ENCODE measurements around the gene ATP13A3.

ATP13A3 gene

DNA sequence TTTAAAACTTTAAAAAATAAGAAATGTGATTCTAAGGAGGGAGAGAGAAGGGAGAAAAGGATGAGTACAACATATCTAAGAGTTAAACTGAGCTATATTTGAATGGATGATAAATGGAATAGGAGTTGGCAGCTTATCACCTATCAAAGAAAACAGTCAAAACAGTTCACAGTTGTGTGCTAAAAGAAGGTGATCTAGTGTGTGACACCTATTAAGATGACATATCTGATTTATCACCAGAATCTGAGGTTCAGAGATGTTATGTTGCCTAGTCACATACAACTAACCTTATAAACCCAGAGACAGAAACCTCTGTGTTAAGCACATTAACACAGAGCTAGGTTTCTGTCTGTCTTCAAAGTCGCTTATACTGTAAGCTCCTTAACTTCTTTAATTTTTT lies 3.0 kb downstream of the ATP13A3 start:
- TF ChIP-seq, protein P1, sequence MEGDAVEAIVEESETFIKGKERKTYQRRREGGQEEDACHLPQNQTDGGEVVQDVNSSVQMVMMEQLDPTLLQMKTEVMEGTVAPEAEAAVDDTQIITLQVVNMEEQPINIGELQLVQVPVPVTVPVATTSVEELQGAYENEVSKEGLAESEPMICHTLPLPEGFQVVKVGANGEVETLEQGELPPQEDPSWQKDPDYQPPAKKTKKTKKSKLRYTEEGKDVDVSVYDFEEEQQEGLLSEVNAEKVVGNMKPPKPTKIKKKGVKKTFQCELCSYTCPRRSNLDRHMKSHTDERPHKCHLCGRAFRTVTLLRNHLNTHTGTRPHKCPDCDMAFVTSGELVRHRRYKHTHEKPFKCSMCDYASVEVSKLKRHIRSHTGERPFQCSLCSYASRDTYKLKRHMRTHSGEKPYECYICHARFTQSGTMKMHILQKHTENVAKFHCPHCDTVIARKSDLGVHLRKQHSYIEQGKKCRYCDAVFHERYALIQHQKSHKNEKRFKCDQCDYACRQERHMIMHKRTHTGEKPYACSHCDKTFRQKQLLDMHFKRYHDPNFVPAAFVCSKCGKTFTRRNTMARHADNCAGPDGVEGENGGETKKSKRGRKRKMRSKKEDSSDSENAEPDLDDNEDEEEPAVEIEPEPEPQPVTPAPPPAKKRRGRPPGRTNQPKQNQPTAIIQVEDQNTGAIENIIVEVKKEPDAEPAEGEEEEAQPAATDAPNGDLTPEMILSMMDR (IDR thresholded peaks at IDR 0.05) = no peak

DNA sequence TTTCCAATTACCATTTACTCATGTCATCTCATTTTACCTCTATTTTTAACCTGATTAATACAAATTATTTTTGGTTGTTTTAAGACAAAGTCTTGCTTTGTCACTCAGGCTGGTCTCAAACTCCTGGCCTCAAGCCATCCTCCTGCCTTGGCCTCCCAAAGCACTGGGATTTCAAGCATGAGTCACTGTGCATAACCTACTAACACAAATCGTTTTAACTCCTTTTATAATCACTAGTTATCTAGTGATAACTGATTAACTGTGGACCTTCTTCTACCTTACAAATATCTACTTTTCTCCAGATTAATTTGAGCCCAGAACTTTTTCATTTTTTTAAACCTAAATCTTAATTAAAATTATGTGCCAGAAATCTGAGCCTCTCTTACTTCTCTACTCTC lies 4.6 kb downstream of the ATP13A3 start:
- TF ChIP-seq, protein P1 (IDR thresholded peaks at IDR 0.05) = no peak

DNA sequence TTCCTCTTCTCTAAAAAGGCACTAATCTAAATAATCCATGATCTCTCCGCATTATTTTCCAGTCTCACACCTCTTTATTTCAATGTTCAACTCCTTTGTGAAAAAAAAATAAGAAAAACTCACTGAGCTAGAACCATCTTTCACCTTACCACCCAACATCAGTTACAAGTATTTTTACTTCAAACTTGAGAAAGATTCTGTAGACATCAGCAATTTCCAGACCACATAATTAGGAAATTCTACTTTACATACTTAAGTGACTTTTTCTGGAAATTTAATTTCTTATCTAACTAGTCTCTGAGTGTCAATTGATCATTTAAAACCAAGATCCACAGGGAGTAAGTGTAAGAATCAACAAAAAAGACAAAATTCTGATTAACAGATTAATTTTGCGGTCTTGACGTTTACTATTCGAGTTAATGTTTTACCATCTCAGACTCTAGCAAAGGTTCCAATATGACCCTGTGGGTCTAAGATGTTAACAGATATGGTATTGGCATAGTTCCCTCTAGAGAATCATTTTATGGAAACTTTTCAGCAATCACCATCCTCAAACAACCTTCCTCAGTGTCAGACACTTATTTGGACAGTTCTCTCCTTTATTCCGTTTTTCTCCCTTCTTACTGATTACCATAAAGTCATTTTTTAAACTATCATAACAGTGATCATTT lies 5.1 kb downstream of the ATP13A3 start:
- TF ChIP-seq, protein P1 (IDR thresholded peaks at IDR 0.05) = no peak

DNA sequence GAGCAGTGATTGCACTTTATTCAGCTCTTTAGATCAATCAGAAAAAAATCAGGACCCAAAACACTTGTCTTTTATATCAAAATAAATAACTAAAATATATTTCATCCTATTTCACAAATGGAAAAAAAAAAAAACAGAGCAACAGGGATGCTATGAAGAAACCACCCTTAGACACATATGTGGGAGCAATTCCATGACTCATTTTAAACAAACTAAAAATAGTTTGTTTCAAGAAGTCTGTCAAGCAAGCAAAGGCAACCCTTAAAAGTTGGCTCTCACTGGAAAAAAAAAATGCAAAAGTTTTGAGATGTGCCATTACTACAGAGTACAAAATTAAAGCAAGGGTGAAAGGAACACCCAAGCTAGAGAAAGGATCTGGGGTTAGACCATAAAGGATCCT lies 5.7 kb downstream of the ATP13A3 start:
- TF ChIP-seq, protein P1 (IDR thresholded peaks at IDR 0.05) = no peak

DNA sequence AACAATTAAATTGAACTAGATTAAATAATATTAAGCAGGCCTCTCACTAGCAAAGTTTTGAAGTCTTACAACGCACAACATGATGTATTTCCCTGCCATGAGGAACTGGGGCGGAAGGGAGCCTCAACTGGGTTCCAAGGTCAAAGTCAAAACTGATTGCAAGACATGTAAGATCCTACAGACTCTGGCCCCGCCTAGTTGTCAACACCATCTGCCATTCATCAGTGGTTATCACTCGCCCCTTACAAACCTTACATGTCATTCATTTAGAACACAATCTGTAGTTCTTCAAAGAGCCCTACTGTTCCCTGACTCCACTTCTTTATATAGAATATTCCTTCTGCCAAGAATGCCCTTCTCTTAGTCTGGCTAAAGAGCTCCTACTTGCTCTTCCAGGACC lies 10.0 kb downstream of the ATP13A3 start:
- TF ChIP-seq, protein P1 (IDR thresholded peaks at IDR 0.05) = no peak

DNA sequence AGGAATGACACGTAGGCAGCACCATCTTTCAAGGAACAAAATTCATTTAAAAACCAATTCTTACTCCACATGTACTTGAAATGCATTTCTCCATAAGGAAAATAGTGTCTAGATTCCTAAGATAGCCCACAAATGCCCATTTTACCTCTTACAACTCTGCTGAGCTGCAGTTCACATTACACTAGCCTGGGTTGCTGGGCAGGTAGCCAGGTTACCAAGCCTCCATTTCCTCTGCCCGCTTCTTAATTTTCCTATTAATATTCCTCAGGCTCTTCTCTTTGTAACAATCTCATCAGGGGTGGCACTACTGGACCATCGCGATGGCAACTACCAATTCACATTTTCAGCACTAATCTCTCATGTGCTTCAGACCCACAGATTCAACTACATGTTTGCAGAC lies 10.8 kb downstream of the ATP13A3 start:
- TF ChIP-seq, protein P1 (IDR thresholded peaks at IDR 0.05) = no peak

DNA sequence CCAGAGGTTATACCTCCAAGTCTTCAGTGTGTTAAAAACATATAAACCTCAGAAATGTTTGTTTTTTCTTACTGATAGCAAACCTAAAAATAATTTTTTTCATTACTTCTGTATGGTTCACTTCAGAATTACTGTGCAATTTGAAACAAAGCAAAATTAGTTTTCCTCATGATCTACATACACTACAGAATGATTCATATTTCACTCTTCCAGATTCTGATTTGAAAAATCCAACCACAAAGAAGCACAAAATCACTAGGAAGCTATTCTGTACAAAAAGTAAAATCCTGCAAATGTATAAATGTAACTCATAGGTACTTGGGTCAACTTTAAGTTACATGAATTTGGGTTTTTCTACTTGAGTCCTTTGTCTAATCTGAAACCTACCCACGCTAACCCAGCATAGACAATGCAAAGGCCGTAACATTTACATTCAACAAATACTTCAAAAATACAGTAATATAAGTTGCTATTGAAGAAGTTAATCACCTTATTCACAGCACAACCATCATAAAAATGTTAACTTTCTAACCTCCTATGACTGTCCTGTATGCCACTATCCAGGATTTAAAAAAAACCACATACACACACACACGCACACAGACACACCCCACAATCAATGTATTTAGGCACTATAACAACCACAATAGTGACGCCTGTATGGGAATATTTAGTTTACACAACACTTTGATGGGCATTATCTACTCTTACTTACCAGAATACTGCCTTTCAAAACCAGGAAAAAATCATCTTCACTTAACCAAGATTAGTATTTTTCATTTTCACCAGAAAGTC lies 11.5 kb downstream of the ATP13A3 start:
- TF ChIP-seq, protein P1 (IDR thresholded peaks at IDR 0.05) = no peak

Data from LNCAP (cell line).